GM18526 (cell line): Measurements from ENCODE around the gene SOCS1.

Source experiments
- POLR2A ChIP-seq: IDR thresholded peaks from 3 replicates; pipeline ENCODE4 v1.6.1; 2011; ENCODE audit not compliant: insufficient read length; ENCODE audit errors: extremely low read depth

SOCS1 gene

DNA sequence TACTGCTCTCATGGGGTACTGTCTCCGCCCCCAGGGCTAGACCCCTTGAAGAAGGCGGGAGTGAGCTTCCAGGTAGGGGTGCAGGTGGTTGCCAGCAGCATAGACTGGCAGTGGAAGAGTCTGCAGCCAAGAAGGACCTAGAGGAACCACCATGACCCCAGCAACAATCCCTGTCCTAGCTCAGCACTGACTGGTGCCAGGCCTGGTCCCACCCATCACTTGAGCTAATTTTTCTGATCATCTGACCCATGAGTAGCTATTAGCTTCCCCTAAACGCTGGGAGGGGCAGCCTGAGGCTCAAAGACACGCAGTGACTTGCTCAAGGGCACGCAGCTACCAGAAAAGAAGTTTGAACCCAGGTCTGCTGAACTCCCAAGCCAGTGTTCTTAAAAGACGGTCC, 16.5 kb upstream of the SOCS1 start:
- no peak for TF ChIP-seq POLR2A

DNA sequence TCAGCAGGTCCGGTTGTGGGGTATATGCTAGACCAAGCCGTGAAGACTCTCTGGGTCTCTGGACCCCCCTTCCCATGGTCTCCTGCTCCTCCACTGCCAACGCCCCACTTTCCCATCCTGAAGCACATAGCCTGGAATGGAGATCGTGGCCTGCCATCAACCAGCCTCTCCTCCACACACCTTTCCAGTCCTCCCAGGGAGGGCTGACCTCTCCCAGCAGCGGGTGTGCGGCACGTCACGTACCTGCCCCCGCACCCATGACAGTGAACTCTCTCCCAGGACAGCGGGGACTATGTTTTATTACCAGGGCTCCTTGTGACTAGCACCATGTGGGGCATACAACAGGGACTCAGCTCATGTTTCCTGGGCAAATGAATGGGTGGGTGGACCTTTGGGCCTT, 15.6 kb upstream of the SOCS1 start:
- no peak for TF ChIP-seq POLR2A

DNA sequence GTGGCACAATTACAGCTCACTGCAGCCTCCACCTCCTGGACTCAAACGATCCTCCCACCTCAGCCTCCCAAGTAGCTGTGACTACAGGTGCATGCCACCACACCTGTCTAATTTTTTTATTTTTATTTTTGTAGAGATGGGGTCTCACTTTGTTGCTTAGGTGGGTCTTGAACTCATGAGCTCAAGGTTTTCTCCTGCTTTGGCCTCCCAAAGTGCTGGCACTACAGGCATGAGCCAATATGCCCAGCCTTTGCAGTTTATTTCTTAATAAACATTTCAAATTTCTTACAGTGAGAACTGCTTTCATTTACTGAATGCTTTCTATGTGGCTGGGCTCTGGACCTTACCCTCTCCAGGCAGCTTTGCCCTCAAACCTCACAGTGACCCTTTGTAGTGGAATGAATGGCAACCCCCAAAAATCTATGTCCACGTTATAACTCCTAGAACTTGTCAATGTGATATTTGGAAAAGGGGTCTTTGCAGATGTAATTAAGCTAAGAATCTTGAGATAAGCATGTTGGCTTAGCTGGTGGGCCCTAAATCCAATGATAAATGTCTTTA, 14.7 kb upstream of the SOCS1 start:
- no peak for TF ChIP-seq POLR2A

DNA sequence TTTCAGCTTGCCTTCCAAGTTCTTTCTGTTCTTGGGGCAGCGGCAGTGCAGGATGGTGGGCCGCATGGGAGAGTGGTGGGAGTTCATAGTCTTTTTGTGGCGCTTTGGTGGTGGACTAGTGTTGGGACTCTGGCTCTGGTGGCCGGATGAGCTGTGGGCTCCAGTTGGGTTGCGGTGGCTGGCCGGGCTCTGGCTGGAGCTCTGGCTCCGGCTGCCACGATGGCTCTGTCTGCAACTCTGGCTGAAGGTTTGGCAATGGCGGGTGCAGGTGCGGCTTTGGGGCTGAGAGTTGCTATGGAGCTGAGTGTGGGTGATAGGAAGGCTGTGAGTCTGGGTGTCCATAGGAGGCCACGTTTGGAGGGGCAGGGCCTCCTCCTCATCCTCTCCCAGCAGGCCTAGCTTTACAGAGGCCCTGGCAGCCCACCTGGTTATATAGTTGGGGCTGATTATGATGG, 12.9 kb upstream of the SOCS1 start, which contains the start of gene TNP2:
TSS of gene TNP2 (minus strand) at position 405 of the 455 bp plus-strand sequence. CDS start at position 342, 63 bp downstream.
- TF ChIP-seq POLR2A: no peak

DNA sequence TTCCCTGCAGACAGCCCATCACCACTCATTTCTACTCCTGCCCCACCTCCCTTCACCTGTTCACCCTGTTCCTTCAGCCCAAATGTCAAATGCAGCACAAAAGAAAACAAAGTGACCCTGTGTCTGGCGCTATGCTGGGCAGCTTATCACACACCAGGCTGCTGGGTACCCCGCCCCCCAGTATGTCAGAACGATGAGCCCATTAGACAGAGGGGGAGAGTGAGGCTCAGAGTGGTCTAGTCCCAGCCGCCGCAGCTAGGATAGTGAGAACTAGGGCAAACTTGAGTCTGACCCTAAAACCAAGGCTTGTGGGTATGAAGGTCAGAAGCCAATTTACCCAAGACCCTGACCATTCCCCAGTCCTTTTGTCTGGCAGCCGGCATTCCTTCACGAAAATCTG, 9.1 kb upstream of the SOCS1 start:
- TF ChIP-seq POLR2A: no peak

DNA sequence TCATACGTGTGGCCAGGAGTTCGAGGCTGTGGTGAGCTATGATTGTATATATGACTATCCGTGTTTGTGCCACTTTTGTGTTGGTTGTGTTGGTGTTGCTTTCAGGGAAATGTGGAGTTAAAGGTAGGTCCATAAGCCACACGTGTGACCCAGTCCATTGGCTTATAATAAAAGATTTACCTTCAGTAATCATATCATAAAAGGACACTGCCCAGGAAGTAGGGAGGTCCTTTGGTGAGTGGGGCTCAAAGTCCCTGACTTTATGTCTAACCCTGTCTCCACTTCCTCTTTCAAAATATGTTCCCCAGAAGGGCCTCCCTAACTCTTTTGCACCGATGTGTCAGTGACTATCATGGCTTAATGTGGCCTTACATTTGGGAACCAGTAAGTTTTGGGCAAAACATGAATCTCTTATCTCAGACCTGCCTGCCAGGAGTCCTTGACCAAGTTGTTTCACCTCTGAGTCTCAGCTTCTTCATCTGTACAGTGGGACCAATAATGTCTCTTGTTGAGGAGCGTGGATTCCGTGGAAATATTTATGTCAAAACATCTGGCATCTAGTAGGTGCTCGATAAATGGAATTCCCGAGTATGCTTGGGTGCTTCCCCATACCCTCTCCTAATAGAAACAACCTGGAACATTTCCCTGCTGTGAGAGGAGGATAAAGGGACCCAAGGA, 8.3 kb upstream of the SOCS1 start:
- no peak for TF ChIP-seq POLR2A

DNA sequence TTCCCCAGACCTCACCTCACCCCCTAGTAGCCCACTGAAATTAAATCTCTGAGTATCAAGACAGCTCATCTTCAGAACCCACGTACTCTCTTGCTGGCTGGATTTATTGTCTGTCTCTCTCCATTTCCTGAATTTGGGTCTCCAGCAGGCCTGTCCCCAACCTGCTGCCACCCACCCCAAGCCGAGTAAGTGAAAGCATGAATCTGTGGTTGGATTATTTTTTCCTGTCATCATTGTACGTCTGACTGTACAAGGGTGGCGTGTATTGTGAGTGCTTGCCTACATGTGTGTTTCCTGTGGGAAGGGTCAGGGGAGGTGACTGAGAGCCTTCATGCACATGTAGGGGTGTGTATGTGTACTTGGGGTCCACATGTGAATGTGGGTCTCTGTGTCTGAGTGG, 7.7 kb upstream of the SOCS1 start:
- TF ChIP-seq POLR2A: no peak

DNA sequence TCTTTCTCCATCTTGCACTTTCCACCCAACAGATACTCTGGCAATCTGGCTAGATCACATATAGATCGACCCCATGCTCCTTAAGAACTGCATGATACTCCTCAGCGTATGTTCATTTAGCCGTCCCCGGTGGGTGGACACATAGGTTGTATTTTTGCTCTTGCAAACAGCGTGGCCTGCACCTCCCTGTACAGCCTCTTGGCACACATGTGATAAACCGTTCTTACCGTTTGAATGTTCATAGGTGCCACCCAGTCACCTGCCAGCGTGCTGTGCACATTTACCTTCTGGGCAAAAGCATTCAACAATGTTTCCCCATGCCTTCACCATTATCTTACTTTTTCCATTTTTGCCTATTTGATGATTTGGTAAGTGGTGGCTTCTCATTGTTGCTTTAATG, 6.9 kb upstream of the SOCS1 start:
- TF ChIP-seq POLR2A: no peak

DNA sequence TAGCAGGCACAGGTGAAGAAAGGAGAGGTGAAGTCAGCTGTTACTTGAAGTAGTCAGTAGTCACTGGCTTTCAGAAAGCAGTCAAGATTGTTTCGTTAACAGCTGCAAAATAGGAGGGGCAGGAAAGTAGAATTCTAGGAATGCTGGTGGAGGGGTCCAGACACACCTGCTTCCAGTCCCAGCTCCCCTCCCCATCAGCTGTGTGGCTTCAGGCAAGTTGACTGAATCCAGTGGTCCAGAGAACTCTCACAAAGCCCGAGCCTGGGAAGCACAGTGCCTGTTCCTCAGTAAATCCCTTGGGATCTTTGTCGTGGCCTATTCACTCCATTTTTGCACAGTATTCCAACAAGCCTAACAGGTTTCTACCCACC, 4.6 kb upstream of the SOCS1 start:
- no peak for TF ChIP-seq POLR2A

DNA sequence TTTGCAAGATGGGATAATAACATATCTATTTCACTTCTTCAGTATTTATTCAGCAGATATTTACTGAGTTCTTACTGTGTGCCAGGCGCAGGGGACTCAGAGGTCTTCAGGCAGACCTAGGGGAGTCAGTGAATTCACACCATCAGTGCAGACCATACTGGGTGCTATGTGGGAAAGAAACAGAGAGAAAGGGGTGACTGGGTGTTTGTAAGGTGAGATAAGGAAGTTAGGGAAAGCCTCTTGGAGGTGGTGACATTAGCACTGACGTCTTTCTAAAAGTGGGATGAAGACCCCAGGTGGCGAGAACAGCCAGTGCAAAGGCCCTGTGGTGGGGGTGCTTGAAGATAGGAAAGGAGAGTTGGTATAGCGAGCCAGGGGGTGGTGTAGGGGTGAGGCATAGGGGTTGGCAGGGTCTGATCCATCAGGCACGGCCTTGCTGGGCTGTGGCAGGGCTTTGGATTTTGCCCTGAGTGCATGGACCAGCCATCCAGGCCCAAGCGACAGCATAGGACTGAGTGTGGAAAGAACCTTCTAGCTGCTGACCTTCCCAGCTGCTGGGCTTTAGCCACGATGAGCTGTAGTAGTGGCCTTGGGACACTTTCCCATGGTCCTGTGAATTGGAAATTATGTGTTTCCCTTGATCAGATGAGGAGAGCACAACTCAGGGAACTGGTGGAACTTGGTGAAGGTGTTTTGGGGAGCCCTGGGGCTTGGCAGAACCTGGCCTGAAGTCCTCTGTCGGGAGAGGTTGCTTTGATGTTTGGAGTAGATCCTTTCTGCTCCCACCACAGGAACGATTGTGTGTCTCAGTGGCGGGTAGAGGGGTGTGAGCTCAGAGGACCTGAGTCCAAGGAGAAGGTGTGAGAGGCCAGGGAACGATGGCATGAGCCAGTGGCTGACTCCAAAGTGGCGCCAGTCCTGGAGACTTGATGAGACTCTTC, 3.9 kb upstream of the SOCS1 start:
- TF ChIP-seq POLR2A: no peak

DNA sequence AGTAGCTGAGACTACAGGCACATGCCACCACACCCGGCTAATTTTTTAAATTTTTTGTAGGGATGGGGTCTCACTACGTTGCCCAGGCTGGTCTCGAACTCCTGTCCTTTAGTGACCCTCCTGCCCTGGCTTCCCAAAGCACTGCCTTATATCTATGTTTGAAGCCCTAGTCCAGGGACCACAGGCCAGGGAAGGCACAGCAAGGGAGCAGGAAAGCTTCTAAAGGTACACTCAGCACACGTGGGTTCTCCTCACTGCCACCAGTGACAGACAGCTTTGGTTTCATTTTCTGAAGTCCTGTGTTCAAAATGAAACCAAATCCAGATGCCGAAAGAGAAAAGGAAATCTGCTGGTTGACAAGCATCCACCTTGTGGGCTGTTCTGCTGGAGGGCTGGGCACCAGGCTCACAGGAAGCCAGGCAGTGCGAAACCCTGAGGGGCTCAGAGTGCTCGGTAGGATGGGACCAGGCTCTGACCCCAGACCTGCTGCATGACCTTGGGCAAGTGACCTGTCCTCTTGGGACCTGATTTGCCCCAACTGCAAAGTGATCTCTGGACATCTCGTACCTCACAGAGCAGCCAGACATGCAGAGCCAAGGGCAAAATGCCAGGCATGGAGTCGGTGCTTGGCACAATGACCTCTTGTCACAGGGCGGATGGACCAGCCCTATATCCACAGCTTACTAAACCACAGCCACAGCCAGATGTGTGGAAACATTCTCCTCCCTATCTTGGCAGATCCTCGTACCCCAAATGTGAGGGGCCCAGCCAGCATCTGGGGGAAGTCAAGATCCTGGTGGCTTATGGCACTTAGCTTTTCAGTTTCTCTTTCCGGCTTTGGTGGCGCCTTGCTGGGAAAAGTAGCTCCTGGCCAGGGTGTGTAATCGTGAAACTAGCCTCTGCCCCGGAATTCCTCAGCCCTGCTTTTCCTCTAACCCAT, 2.8 kb upstream of the SOCS1 start:
- no peak for TF ChIP-seq POLR2A

DNA sequence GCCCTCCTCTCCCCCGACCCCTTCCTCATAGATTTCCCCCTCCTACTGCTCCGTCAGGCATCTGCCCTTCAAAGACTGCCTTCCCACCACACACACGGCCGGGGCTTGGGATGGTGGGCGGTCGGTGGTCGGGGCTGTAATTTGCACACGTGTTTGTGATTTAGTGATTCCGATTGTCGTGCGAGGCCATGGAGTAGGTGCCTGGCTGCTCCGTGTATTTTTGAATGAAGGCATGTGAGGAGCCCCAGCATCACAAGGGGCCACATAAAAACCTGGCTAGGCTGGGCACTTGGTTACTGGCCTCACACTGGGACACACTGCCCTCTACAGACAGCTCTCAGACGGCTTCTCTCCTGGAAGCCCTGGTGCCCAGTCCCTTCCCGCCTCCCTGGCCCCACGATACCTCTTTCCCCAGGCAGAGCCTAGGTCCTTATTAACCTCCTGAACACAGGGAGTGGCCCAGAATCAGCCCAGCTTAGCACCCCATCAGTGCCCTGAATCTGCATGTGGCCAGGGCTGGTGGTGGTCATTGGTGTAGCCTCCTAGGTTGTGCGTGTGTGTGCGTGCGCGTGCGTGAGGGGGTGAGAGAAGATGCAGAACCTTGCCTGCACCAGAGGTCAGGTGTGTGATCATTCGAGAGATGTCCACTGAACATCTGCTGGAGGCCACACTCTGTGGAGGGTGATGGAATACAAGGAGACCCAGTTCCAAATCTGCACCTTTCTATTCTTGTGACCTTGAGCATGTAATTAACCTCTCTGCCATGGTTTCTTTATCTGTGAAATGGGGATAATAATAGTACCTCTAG, 1.3 kb upstream of the SOCS1 start:
- no peak for TF ChIP-seq POLR2A

DNA sequence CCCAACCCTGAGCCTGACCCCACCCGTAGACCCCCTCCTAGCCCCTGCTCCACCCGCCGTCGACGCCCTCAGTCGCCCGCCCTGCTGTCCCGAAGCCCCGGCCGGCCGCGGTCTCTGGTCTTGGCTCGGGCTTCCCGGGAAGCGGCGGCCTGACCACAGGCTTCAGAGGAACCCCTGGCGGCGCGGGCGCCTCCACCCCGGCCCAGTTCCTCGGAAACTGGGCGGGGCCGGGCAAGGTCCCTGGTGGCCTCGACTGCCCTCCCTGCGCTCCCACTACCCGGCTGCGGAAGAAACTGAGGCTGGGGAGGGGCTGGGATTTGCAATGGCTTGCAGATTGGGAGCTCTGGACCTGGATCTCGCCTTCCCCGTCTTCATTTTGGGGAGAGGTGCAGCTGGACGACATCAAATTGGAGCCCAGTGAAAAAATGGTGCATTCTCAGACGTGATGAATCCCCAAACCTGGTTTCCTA, 692 bp upstream of the SOCS1 start:
- no peak for TF ChIP-seq POLR2A

DNA sequence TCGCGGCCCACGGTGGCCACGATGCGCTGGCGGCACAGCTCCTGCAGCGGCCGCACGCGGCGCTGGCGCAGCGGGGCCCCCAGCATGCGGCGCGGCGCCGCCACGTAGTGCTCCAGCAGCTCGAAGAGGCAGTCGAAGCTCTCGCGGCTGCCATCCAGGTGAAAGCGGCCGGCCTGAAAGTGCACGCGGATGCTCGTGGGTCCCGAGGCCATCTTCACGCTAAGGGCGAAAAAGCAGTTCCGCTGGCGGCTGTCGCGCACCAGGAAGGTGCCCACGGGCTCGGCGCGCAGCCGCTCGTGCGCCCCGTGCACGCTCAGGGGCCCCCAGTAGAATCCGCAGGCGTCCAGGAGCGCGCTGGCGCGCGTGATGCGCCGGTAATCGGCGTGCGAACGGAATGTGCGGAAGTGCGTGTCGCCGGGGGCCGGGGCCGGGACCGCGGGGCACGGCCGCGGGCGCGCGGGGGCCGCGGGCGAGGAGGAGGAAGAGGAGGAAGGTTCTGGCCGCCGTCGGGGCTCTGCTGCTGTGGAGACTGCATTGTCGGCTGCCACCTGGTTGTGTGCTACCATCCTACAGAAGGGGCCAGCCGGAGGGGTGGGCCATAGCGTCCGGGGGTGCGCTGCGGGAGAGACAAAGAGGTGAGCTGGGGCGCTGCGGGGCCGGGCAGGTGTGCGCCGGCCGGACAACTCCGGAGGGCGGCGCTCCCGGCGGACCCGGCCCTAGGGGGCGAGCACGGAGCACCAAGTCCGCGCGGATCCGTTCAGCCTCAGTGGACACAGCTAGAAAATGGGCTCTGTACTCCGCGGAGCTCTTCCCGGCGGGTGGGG, 879 bp downstream of the SOCS1 start:
- peak; percentile 50 for TF ChIP-seq POLR2A
